ENCODE results near the gene ARMC5.
A peak's percentile ranks its signal among the peaks of the same experiment; 100 is the strongest.

Gene ARMC5

GRCh38 chr16:31485571-31485970 is 26.3 kb downstream of the ARMC5 start:
- H3K4me3 ChIP-seq, result no peak overlapping the region
- no peak overlapping the region for H3K27ac ChIP-seq
- H3K27me3 ChIP-seq, result peaks cover 12% of the 10 kb centered on the region; the same call in 1 of the 2 replicates
- no peaks in the 10 kb centered on the region for H3K9me3 ChIP-seq
- no peak for TF ChIP-seq Cebpa-rat (IDR thresholded peaks at IDR 0.05)
- no peak overlapping the region for H3K9ac ChIP-seq
- peak overlapping the region; percentile 100; the same call in 1 of the 2 replicates for H3K4me2 ChIP-seq
- peaks cover 10% of the 10 kb centered on the region; the same call in 1 of the 2 replicates for H4K20me1 ChIP-seq
- H3K36me3 ChIP-seq, result peaks cover 23% of the 10 kb centered on the region
- H3K4me1 ChIP-seq, result peaks cover 43% of the 10 kb centered on the region

- peaks cover 10% of the 10 kb centered on the region; the same call in 1 of the 2 replicates for H4K20me1 ChIP-seq
- peaks cover 27% of the 10 kb centered on the region for H3K36me3 ChIP-seq
- H3K4me3 ChIP-seq, result no peak overlapping the region
- H3K4me2 ChIP-seq, result peak overlapping the region; percentile 100; the same call in 1 of the 2 replicates
- H3K9me3 ChIP-seq, result no peaks in the 10 kb centered on the region
- H3K4me1 ChIP-seq, result peaks cover 43% of the 10 kb centered on the region
- no peak for TF ChIP-seq Cebpa-rat (IDR thresholded peaks at IDR 0.05)
- peaks cover 12% of the 10 kb centered on the region; the same call in 1 of the 2 replicates for H3K27me3 ChIP-seq
- no peak overlapping the region for H3K27ac ChIP-seq
- no peak overlapping the region for H3K9ac ChIP-seq
Measured at GRCh38 chr16:31486045-31486444, 26.7 kb downstream of the ARMC5 start.

GRCh38 chr16:31487071-31487719 is 27.9 kb downstream of the ARMC5 start:
- Histone ChIP-seq H3K4me3 (peak overlapping the region; percentile 76), H3K4me2 (peak overlapping the region; percentile 100), H3K9ac (peak overlapping the region; percentile 80), H3K27me3 (peaks cover 12% of the 10 kb centered on the region; the same call in 1 of the 2 replicates), H3K27ac (peak overlapping the region; percentile 68), H3K36me3 (peaks cover 39% of the 10 kb centered on the region), H4K20me1 (peaks cover 10% of the 10 kb centered on the region; the same call in 1 of the 2 replicates), H3K4me1 (peaks cover 46% of the 10 kb centered on the region), H3K9me3 (no peaks in the 10 kb centered on the region)
- TF ChIP-seq Cebpa-rat (IDR thresholded peaks at IDR 0.05), result no peak

GRCh38 chr16:31487720-31488467 is 28.6 kb downstream of the ARMC5 start:
- peak overlapping the region; percentile 76 for H3K4me3 ChIP-seq
- H3K4me2 ChIP-seq, result peak overlapping the region; percentile 100

GRCh38 chr16:31488468-31489297 is 29.4 kb downstream of the ARMC5 start:
- peaks cover 46% of the 10 kb centered on the region for H3K4me1 ChIP-seq
- no peak for TF ChIP-seq Cebpa-rat (IDR thresholded peaks at IDR 0.05)
- H3K4me2 ChIP-seq, result peak overlapping the region; percentile 100
- no peaks in the 10 kb centered on the region for H3K9me3 ChIP-seq
- H3K27ac ChIP-seq, result no peak overlapping the region
- peak overlapping the region; percentile 80; the same call in 1 of the 2 replicates for H3K9ac ChIP-seq
- H4K20me1 ChIP-seq, result peaks cover 10% of the 10 kb centered on the region; the same call in 1 of the 2 replicates
- H3K4me3 ChIP-seq, result peak overlapping the region; percentile 76
- H3K27me3 ChIP-seq, result peaks cover 12% of the 10 kb centered on the region; the same call in 1 of the 2 replicates
- peaks cover 54% of the 10 kb centered on the region for H3K36me3 ChIP-seq

More at GRCh38 chr16:31487720-31488467, 28.6 kb downstream of the ARMC5 start:
- Histone ChIP-seq H3K9ac (peak overlapping the region; percentile 80), H3K27ac (peak overlapping the region; percentile 68), H3K9me3 (no peaks in the 10 kb centered on the region), H3K4me1 (peaks cover 46% of the 10 kb centered on the region), H4K20me1 (peaks cover 10% of the 10 kb centered on the region; the same call in 1 of the 2 replicates), H3K36me3 (peaks cover 46% of the 10 kb centered on the region), H3K27me3 (peaks cover 12% of the 10 kb centered on the region; the same call in 1 of the 2 replicates)
- TF ChIP-seq Cebpa-rat (IDR thresholded peaks at IDR 0.05), result no peak

GRCh38 chr16:31489298-31489564 is 29.9 kb downstream of the ARMC5 start:
- no peak overlapping the region for H3K9ac ChIP-seq
- peaks cover 12% of the 10 kb centered on the region; the same call in 1 of the 2 replicates for H3K27me3 ChIP-seq
- TF ChIP-seq Cebpa-rat (IDR thresholded peaks at IDR 0.05), result no peak
- H3K4me3 ChIP-seq, result no peak overlapping the region
- H3K27ac ChIP-seq, result no peak overlapping the region
- peaks cover 46% of the 10 kb centered on the region for H3K4me1 ChIP-seq
- no peaks in the 10 kb centered on the region for H3K9me3 ChIP-seq
- H4K20me1 ChIP-seq, result peaks cover 10% of the 10 kb centered on the region; the same call in 1 of the 2 replicates
- peaks cover 59% of the 10 kb centered on the region for H3K36me3 ChIP-seq
- no peak overlapping the region for H3K4me2 ChIP-seq

GRCh38 chr16:31489616-31490584 is 30.6 kb downstream of the ARMC5 start:
- no peak overlapping the region for H3K4me3 ChIP-seq
- no peak overlapping the region for H3K27ac ChIP-seq
- no peaks in the 10 kb centered on the region for H3K9me3 ChIP-seq
- H3K9ac ChIP-seq, result 0 out of 2 replicates have a peak overlapping the region, but pooled peaks have one; percentile 6
- 0 out of 2 replicates have a peak overlapping the region, but pooled peaks have one; percentile 24 for H3K4me2 ChIP-seq
- no peak for TF ChIP-seq Cebpa-rat (IDR thresholded peaks at IDR 0.05)
- peaks cover 42% of the 10 kb centered on the region for H3K4me1 ChIP-seq
- peaks cover 10% of the 10 kb centered on the region; the same call in 1 of the 2 replicates for H4K20me1 ChIP-seq
- peaks cover 66% of the 10 kb centered on the region for H3K36me3 ChIP-seq
- peaks cover 12% of the 10 kb centered on the region; the same call in 1 of the 2 replicates for H3K27me3 ChIP-seq

- Histone ChIP-seq H3K9me3 (no peaks in the 10 kb centered on the region), H3K4me3 (no peak overlapping the region), H4K20me1 (peaks cover 10% of the 10 kb centered on the region; the same call in 1 of the 2 replicates), H3K27me3 (peaks cover 7% of the 10 kb centered on the region; the same call in 1 of the 2 replicates), H3K27ac (no peak overlapping the region), H3K4me1 (peaks cover 35% of the 10 kb centered on the region), H3K4me2 (no peak overlapping the region), H3K9ac (no peak overlapping the region), H3K36me3 (peaks cover 86% of the 10 kb centered on the region)
- no peak for TF ChIP-seq Cebpa-rat (IDR thresholded peaks at IDR 0.05)
Measured at GRCh38 chr16:31491778-31492418, 32.6 kb downstream of the ARMC5 start.
